HG02870 (cell line): ENCODE data around the gene COL15A1.

ENCODE experiments used
- ATAC-seq: cut with Tn5 transposase; IDR thresholded peaks from one replicate; pipeline ENCODE4 v1.9.1; 2021; ENCODE audit warnings: mild to moderate bottlenecking, moderate library complexity; ENCODE audit not compliant: unreplicated experiment

COL15A1 gene

DNA sequence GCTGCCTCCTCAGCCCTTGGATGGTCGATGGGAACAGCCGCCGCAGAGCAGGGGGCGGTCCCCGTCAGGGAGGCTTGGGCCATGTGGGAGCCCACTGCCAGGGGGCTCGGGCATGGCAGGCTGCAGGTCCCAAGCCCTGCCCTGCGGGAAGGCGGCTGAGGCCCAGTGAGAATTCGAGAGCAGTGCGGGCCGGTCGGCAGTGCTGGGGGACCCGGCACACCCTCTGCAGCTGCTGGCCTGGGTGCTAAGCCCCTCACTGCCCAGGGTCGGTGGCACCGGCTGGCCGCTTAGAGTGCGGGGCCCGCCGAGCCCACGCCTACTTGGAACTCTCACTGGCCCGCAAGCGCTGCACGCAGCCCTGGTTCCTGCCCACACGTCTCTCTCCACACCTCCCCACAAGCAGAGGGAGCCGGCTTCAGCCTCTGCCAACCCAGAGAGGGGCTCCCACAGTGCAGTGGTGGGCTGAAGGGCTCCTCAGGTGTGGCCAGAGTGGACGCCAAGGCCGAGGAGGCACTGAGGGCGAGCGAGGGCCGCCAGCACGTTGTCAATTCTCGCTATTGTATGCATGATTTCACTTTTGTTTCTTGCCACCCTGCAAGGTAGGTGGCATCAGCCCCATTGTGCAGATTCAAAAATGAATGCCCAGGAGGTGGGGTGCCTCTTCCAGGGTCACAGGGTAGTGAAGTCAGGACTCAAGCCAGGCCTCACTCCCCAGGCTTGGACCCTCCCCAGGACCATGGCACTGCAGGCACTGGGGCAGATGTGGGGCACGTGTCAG, 48.6 kb downstream of the COL15A1 start:
- no peak for ATAC-seq

DNA sequence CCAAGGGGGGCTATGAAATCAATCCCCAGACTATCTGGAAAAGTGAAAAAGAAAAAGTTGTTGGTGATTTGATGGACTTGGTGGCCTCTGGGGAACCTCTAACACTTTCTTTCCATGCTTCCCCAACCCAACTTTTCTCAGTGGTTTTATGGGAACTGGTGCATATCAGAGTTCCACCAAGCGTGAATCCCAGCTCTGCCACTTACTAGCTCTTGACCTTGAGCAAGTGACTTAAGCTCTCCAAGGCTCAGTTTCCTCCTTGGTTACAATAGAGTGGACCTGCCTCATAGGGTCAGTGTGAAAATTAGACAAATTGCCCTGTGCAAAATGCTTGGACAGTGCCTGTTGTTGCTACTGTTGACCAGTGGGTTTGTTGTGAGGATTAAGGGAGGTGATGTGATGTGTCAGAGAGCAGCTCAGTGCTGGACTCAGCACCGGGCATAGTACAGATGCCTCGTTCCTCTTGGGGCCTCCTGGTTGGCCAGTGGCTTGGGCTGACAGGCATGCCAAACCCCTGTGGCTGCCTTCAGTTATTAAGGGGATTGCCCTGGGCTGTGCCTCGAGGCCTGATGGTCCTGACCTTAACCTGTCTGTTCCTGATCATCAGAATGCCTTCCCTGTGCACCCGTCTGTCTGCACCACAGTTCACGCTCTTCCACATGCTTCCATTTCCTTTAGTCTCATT, 49.3 kb downstream of the COL15A1 start:
- peak; percentile 24 for ATAC-seq

DNA sequence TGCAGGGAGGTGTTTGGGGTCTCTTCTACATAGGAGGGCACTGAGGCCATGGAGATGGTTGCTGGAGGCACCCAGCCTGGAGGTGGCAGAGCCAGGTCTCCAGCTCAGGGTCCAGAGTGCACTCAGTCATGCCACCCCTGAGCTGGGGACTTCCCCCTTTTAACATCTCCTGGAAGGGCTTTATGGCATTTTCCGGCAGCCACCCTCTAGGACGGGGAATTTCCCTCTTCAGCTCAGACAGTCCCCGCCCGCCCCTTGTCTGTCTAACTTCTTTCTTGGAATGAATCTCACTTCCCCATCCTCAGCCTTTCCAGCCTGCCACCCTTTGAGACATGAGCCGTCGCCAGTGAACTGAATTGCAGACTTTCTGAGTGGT, 49.9 kb downstream of the COL15A1 start:
- ATAC-seq: peak; percentile 76

DNA sequence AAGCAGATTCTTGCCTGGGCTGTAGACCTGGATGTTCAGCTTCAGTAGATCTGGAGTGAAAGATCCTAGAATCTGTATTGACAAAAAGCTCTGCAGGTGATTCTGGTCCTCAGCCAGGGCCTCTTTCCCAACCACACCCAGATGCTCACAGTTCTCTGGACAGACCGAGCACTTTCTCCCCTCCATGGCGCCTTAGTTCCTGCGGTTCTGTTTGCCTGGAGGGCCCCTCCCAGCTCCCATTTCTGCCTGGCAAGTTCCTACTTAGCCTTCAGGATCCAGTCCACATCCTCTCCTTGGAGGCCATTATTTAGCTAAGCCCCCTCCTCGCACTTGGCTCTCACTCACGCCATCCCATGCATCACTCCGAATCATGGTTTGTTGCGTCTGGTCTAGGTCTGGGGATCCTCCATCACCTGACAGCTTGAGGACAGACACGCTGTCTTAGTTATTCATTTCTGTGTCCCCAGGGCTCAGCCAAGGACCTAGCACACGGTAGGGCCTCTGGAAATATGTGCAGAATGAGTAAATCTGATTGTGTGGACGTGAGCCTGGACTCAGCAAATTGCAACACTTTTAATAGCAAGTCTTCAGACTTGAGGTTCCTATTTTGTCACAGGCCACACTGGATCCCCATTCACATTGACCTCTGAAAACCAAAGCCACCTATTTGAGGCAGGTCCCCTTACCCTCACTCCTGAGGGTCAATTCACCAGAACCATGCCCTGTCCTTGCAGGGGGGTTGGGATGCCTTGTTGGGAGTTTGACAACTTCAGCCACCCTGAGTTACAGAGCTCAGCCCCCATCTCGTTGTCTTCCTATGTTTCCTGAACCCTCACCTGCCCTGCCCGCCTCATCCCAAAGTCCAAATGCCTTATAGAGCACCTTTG, 50.7 kb downstream of the COL15A1 start:
- no peak for ATAC-seq

DNA sequence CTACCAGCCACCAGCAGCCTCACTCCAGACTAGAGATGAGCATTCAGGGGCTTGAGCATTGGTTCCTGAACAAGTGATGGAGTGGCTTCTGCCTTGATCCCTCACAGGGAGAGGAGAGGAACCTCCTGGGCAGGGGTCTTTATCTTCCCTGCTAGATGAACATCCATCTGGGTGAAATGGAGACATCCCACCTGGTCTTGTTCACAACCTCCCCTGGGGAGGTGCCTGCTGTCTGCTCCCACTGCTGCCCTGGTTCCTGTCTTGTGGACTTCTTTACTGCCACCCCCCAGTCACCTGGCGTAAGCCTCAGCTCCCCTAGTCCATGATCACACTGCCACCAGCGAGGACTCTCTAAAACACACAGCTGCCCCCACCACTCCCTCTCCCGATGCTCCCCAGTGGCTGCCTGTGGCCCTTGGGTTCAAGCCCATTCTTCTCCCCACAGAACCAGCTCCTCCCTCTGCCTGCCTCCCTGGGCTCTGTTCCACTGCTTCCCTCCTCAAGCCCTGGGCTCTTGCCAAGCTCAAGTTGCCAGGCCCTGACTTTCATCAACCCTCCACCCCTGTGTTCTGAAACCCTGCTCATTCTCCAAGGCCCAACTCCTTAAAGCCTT, 51.5 kb downstream of the COL15A1 start:
- ATAC-seq: no peak

DNA sequence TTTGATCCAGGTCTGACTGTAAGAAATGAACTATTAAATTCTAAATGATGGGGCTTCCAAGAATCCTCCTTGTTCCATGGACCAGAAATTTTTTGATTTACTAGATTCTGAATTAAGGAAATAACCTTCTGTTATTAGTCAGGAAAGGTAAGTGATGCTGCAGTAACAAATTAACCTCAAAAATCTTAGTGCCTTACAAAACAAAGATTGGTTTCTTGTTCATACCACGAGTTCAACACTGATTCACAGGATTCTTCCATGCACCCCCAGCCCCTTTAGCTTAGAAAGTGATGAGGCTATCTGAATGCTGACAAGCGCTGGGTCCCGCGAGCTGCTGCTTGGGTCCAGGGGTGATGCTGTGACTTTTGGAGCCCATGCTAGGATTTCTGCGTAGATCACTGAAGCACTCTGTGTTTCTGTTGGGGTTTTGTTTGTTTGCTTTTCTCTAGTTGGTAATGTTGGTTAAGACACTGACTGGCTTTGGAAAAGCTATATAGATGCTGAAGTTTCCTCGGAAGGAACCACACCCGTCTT, 52.3 kb downstream of the COL15A1 start:
- no peak for ATAC-seq

DNA sequence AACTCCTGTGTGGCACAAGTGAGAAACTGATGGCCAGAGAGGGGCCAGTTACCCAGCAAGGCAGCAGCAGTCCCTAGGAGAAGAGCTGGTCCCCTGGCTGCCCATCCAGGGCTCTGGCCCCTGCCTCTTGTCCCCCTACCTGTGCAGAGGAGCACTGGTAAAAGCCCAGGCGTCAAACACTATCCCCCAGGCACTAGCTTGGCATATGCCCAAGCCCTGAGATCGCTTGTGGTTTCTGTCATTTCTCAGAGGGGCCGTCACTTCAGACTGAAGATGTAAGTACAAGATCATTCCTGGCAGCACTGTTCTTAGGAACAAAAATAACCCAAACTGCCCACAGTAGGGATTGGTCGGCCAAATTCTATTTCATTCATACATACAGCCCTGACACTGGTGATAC, 53.9 kb downstream of the COL15A1 start:
- ATAC-seq: no peak

DNA sequence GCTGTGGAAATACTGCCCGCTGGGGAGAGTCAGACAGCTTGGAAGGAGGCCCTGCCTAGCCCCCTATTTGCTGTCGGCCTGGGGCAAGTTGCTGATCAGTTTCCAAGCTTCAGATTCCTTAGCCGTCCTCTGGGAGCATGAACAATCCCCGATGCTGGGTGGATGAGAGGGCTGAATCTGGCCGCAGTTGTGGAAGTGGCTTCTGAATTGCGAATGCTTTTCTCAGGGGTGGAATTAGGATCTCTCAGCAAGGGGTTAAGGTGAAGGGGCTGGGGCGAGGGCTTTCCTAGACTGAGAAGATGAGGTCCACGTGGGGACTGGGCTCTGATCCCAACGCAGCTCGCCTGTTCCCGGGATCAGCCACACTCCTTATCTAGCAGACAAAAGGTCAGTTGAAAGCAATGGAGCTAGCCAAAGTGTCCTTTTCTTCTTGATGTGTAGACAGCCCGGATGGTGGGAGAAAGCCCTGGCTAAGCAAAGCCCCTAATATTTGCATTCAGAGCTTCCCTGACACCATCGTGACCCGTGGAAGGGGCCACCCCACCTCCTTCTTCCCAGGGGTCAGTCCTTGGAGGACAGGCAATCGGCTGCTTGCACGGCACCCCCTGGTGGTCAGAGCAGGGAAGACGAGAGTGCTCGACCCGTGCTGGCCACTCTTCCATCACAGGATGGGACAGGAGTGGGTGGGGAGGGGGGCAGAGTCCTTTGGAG, 54.9 kb downstream of the COL15A1 start:
- no peak for ATAC-seq

DNA sequence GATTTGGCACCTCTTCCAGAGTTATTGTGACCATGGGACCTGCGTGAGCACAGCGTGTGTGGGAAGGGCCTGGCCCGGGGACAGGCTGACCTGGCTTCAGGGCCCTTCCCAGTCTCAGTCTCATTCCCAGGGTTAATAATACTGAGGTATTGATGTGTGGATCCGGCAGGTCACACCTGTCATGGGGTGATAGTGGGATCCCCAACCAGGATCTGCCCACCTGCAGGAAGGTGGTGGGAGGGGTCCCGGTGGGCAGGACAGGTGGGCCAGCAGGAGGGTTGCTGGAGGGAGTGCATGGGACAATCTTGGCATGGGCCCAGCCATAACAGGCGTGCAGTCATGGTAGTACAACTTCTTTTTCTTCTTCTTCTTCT, 55.4 kb downstream of the COL15A1 start:
- ATAC-seq: no peak

DNA sequence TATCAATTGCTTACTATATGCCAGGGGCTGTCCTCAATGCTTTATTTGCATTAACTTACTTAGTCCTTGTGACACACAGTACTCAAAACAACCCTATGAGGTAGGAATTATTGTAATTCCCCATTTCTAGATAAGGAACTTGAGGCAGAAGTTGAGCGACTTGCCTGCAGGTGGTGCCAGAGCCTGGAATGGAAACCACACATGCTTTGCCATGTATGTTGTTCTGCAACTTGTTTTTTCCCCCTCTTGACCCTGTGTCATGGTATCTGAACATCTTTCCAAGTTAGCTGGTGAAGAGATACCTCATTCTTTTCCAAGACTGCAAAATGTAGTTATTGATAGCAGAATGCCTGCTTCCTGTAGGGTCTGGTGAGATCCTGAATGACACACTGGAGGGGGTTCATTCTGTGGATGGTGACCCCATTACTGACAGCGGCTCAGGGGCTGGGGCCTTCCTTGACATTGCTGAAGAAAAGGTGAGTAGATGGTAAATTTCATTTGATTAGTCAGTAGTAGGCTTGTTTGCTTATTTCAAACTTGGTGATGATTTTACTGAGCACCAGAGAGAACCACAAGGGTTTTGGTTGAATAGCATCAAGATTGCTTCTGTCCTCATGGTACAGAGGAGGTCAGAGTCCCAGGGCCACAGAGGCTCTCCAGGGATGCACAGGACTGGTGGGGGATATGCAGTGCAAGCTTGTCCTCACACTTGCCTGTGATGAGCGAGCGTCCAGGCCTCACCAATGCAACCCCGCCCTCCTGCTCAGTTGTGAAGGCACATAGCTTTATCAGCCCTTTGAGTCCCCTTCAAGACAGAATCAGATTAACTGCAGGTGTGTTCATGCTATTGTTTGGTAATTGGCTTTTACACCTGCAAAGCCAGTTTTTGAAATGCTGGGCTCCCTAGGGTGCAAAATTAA, 57.0 kb downstream of the COL15A1 start:
- ATAC-seq: peak; percentile 60

DNA sequence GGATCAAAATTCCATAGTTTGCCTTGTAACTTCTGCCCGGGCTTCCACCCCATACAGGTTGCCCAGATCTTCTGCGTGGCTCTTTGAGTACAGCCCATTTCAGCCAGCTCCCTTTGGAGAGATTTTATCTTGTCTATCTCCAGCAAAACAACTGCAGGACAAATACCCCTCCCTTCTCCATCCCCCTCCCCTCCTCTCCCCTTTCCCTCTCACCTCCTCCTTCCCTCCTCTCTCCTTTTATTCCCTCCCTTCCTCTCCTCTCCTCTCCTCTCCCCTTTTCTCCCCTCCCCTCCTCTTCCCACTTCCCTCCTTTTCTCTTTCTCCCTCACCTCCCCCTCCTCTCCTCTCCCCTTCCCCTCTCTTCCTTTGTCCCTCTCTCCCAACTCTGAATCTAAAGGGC, 58.2 kb downstream of the COL15A1 start:
- no peak for ATAC-seq

DNA sequence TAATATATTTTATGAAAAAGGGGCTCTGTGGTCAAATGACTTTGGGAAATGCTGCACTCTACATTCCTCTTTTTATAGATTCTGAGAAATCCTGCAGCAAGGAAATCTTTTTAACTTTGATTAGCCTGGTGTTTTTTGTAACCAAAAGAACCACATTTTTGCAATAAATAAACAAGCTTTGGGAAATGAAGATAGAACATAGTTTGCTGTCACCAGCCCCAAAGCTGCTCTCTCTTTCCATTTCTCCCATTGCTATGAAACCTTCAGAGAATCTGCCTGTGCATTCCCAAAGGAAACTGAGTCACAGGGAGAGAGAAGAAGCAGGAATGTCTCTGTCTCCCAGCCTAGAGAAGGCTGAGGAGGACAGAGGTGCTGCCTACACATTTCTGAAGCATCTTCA, 59.0 kb downstream of the COL15A1 start:
- no peak for ATAC-seq

DNA sequence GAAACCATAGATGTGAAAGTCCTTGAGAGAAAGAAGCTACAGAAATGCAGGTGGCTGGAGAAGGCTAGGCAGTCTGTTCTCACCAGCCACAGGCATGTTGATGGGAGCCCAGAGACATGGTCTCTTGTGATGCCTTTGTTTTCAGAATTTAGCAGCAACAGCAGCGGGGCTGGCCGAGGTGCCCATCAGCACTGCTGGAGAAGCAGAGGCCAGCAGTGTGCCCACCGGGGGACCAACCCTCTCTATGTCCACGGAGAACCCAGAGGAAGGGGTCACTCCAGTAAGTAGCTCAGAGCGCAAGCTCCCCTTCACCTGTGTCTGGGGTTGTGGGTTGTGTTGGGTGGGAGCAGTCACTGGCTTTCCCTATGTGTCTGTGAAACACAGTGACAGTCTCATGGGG, 59.6 kb downstream of the COL15A1 start:
- ATAC-seq: no peak

DNA sequence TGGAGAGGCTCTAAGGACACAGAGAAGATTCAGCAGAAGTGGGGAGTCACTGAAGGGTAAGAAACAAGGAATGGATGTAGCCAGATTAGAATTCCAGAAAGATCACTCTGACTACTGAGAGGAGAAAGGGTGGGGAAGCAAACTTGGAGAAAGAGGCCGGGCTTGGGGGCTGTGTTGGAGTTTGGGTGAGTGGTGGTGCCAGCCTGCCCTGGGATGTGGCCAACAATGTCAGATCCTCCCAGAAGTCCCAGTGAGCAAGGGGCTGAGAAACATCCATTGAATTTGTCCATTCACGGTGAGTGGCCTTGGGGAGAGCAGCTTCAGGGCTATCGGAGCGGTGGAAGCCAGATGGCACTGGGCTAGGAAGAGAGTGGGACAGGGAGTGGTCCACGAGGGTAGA, 60.4 kb downstream of the COL15A1 start:
- ATAC-seq: no peak

DNA sequence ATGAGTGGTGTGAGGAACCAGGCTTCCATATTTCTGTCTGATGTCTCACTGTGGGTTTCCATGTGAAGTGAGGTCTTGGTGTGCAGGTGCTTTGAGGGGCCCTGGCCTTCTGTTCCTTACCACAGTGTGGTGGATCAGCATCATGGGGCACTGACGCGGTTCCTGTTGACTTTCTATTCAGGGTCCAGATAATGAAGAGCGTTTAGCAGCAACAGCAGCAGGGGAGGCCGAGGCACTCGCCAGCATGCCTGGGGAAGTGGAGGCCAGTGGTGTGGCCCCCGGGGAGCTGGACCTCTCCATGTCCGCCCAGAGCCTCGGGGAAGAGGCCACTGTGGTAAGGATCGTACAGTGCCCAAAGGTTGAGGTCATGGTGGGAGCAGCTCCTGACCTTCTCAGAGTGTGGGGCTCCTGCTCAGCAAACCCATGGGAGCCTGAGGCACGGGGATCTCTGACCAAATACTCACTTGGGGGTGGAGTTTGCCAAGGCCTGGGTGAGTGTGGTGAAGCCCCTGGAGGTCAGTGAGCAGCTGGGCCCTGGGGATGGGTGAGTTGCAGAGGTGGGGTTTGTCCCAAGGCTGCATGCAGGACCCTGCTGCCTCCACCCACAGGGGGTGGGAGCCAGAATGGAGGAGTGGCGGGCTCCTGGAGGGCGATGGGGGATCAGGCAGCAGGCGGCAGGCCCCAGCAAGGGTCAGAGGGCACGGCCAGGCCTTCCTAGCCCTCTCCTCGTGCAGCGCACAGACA, 61.2 kb downstream of the COL15A1 start:
- ATAC-seq: no peak

DNA sequence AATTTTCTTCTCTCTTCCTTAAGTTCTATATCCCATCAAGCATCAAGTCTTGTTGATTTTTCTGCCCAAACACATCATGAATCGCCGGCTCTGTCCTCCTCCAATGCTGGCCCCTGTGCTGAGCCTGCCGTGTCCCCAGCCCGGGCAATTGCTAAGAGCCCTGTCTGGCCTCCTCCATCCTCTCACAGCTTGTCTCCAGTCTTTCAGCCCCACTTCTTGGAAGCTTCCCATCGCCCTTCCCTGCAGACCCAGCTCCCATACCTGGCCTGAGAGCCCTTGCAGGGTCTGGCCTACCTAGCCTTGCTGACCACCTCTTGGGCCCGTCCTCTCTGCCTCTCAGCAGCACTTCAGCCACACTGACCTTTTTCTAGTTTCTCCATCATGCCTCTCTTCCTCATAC, 61.9 kb downstream of the COL15A1 start:
- ATAC-seq: no peak

DNA sequence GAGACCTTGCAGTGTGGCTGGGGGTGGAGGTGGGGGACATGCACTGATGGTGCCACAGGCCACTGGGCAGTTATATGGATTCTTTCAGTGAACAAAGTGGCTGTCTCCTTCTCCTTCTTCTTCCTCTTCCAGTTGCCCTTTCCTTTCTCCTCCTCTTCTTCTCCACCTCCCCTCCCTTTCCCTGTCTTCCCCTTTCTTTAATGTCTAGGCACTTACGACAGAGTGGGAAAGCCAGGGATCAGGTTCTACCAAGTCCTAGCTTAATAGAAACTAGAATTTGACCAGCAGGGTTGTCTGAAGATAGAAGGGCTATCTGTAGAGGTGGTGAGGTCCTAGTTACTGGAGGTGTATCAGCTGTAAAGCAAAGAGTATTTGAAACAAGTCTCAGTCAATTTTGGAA, 62.8 kb downstream of the COL15A1 start:
- no peak for ATAC-seq

DNA sequence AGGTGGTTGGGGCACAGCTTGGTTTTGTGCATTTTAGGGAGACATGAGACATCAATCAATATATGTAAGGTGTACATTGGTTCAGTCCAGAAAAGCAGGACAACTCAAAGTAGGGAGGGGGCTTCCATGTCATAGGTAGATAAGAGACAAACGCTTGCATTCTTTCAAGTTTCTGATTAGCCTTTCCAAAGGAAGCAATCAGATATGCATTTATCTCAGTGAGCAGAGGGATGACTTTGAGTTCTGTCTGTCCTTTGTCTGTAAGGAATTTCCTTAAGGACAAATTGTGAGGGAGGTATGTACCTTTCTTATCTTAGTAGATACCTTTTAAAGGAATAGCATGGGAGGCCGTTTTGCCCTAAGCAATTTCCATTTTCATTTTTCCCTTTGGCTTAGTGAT, 63.3 kb downstream of the COL15A1 start:
- ATAC-seq: no peak

DNA sequence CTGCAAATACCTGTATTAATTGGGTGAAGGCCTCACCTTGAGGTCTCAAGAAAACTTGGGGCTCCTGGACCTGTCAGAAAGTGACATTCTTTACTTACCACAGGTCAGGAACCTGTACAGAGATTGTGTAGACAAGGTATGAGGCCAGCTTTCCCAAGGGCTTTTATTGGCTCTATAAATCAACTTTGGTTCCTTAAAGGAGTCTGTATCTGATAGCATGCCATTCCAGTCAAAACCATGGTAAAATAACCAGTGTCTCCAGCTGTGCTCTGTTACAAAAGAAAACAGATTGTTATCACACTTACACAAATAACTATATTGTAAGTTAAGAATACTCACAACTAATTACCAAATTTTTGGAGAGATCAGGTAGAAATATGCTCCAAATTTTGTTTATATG, 64.5 kb downstream of the COL15A1 start:
- ATAC-seq: no peak
